Colonic mucosa (tissue), 4 donors: Measurements from ENCODE around the gene NBL1. TPM values are rescaled to one million over a fixed set of nuclear protein-coding genes. Genes with fewer than 3 reads are reported as not detected.
"Not testable (repeated sequence)": the region's sequence is repeated elsewhere in the genome, so short reads cannot be mapped to it uniquely, and the experiment has no call there.

Experiments
- DNase-seq: peaks from one replicate; pipeline ENCODE4 v3.0.0-alpha.2; 2020
- H3K27ac ChIP-seq: fragments of 200-600 bp; one replicate; pipeline ENCODE4 v1.8.0; 2021
- H3K27me3 ChIP-seq: fragments of 200-600 bp; one replicate; pipeline ENCODE4 v1.8.0; 2021
- H3K36me3 ChIP-seq: fragments of 200-600 bp; one replicate; pipeline ENCODE4 v1.8.0; 2021
- H3K4me1 ChIP-seq: fragments of 200-600 bp; one replicate; pipeline ENCODE4 v1.8.0; 2021; ENCODE audit warnings: mild to moderate bottlenecking
- H3K4me3 ChIP-seq: fragments of 200-600 bp; one replicate; pipeline ENCODE4 v1.8.0; 2021
- H3K9ac ChIP-seq, 2 donors: one replicate each; pipeline ENCODE4 v1.7.0; 2013; ENCODE audit warnings: control low read depth in 2 of 2, low read depth in 2 of 2, low read length in 2 of 2
- H3K9me3 ChIP-seq: fragments of 200-600 bp; one replicate; pipeline ENCODE4 v1.8.0; 2021
- intact Hi-C: fragments of 100-400 bp; cut with DNase I; formaldehyde crosslinking; loops from one replicate; pipeline ENCODE4 v1.14.1; 2022
- total RNA-seq, 2 donors: library from RNA; stranded (reverse); fragmentation: NEBNext Ultra II Directional in 1 of 2; extraction: Animal tissue kit (Norgen Biotek cat#: 25700) in 1 of 2; gene quantifications; one replicate each; pipeline ENCODE4 v1.2.1, GENCODE V29; 2021
- TF ChIP-seq, protein P1 (sequence below): fragments of 200-600 bp; IDR thresholded peaks from one replicate; pipeline ENCODE4 v1.8.0; 2022; ENCODE audit warnings: antibody characterized with exemption, mild to moderate bottlenecking
- donor health status: healthy.
- donor health status: DM: no; HTN: no; CAD: no.
- donor health status: DM: no; HTN: no; CAD: no.

Gene NBL1
- total RNA-seq, 2 donors from 2014 or later, result 340 to 393 TPM

- intact Hi-C loops, result no loop called here
- H3K36me3 ChIP-seq, result no peaks in the 10 kb centered on the region
- no peaks in the 10 kb centered on the region for H3K9me3 ChIP-seq
- no peaks in the 10 kb centered on the region for H3K4me1 ChIP-seq
- H3K9ac ChIP-seq, result no peak overlapping the region
- H3K27ac ChIP-seq, result no peak overlapping the region
- TF ChIP-seq, protein P1, sequence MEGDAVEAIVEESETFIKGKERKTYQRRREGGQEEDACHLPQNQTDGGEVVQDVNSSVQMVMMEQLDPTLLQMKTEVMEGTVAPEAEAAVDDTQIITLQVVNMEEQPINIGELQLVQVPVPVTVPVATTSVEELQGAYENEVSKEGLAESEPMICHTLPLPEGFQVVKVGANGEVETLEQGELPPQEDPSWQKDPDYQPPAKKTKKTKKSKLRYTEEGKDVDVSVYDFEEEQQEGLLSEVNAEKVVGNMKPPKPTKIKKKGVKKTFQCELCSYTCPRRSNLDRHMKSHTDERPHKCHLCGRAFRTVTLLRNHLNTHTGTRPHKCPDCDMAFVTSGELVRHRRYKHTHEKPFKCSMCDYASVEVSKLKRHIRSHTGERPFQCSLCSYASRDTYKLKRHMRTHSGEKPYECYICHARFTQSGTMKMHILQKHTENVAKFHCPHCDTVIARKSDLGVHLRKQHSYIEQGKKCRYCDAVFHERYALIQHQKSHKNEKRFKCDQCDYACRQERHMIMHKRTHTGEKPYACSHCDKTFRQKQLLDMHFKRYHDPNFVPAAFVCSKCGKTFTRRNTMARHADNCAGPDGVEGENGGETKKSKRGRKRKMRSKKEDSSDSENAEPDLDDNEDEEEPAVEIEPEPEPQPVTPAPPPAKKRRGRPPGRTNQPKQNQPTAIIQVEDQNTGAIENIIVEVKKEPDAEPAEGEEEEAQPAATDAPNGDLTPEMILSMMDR, result no peak
- no peak overlapping the region for H3K4me3 ChIP-seq
- H3K27me3 ChIP-seq, result no peaks in the 10 kb centered on the region
- no peak for DNase-seq
Measured at GRCh38 chr1:19630720-19631395, 13.3 kb upstream of the NBL1 start.

DNA sequence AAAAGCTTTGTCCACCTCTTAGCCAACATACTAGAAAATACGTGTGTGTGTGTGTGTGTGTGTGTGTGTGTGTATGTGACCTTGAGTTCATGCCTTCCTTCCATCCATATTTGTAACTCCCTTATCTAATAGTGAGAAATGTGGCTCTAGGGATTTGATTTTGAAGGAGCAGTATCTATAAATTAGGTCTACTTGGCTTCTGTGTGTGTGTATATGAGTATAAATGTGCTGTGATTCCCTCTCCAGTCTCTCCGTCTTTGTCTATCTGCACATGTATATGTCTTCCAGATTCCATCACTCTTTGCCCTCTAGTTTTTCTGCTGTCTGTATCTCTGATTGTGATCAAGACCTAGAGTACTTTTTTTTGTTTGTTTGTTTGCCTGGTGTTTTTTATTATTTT, 11.9 kb upstream of the NBL1 start:
- Histone ChIP-seq H3K27ac (no peak overlapping the region), H3K9me3 (no peaks in the 10 kb centered on the region), H3K27me3 (no peaks in the 10 kb centered on the region), H3K4me1 (no peaks in the 10 kb centered on the region), H3K36me3 (no peaks in the 10 kb centered on the region), H3K9ac (no peak overlapping the region), H3K4me3 (no peak overlapping the region)
- no peak for DNase-seq
- intact Hi-C loops, result no loop called here
- TF ChIP-seq, protein P1, result no peak

GRCh38 chr1:19633106-19633505, 11.0 kb upstream of the NBL1 start:
- TF ChIP-seq, protein P1, result no peak
- intact Hi-C loops, result no loop called here
- no peaks in the 10 kb centered on the region for H3K36me3 ChIP-seq

DNA sequence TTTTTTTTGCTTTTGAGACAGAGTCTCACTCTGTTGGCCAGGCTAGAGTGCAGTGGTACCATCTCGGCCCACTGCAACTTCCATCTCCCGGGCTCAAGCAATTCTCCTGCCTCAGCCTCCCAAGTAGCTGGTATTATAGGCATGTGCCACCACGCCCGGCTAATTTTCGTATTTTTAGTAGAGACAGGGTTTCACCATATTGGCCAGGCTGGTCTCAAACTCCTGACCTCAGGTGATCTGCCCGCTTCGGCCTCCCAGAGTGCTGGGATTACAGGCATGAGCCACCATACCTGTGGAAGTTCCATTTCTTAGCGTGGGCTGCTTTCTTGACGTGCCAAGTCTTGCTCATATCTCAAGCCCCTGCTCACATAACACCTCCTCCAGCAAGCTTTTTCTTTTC, 9.0 kb upstream of the NBL1 start:
- intact Hi-C loops, H3K27me3 ChIP-seq: not testable (repeated sequence)

More at GRCh38 chr1:19633106-19633505, 11.0 kb upstream of the NBL1 start:
- no peaks in the 10 kb centered on the region for H3K27me3 ChIP-seq
- H3K27ac ChIP-seq, result no peak overlapping the region
- no peaks in the 10 kb centered on the region for H3K9me3 ChIP-seq
- H3K4me1 ChIP-seq, result no peaks in the 10 kb centered on the region
- H3K4me3 ChIP-seq, result no peak overlapping the region
- DNase-seq, result no peak
- H3K9ac ChIP-seq, result no peak overlapping the region

GRCh38 chr1:19635646-19636045, 8.5 kb upstream of the NBL1 start:
- Histone ChIP-seq H3K9ac (no peak overlapping the region), H3K9me3 (no peaks in the 10 kb centered on the region), H3K4me3 (no peak overlapping the region), H3K36me3 (no peaks in the 10 kb centered on the region), H3K4me1 (peaks cover 5% of the 10 kb centered on the region), H3K27ac (no peak overlapping the region), H3K27me3 (no peaks in the 10 kb centered on the region)
- no peak for DNase-seq
- TF ChIP-seq, protein P1, result no peak
- intact Hi-C loops, result no loop called here

More for the DNA sequence above, 9.0 kb upstream of the NBL1 start:
- not testable (repeated sequence) for H3K9me3 ChIP-seq, H3K4me3 ChIP-seq, H3K4me1 ChIP-seq, DNase-seq, H3K9ac ChIP-seq, H3K27ac ChIP-seq, H3K36me3 ChIP-seq

DNA sequence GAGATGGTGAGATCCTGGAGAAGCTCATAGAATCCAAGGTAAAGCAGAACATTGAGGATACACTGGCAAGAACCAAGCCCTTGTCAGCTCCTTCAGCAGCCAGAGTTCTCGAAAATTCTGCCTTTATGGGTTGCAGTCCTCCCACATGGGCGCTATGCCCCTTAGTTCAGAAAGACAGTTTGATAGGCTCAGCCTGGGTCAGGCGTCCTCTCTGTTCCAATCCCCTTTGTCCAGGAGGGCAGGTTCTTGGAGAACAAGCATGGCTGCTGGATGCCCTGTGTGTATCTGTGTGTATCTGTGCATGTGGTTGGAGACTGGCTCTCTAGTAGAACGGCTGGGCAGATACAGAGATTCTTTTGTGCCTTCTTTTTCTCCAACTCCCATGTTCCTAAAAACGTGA, 8.0 kb upstream of the NBL1 start:
- no peak overlapping the region for H3K27ac ChIP-seq
- DNase-seq, result no peak
- no peaks in the 10 kb centered on the region for H3K36me3 ChIP-seq
- TF ChIP-seq, protein P1, result no peak
- no peaks in the 10 kb centered on the region for H3K9me3 ChIP-seq
- peaks cover 9% of the 10 kb centered on the region for H3K4me1 ChIP-seq
- no peak overlapping the region for H3K4me3 ChIP-seq
- H3K27me3 ChIP-seq, result no peaks in the 10 kb centered on the region
- H3K9ac ChIP-seq, result no peak overlapping the region
- intact Hi-C loops, result no loop called here

GRCh38 chr1:19636749-19637148, 7.4 kb upstream of the NBL1 start:
- H3K9ac ChIP-seq, H3K36me3 ChIP-seq, H3K4me1 ChIP-seq, H3K27me3 ChIP-seq, intact Hi-C loops, H3K4me3 ChIP-seq, H3K27ac ChIP-seq, H3K9me3 ChIP-seq, DNase-seq: not testable (repeated sequence)
